Stomach smooth muscle (tissue), 2 donors: Measurements from ENCODE around the gene APOD.

ENCODE experiments used
- H3K27ac ChIP-seq: one replicate; pipeline ENCODE4 v1.7.0; 2013; ENCODE audit warnings: mild to moderate bottlenecking, low read length, inconsistent platforms
- H3K27me3 ChIP-seq, 2 donors: one replicate each; pipeline ENCODE4 v1.7.0; 2013; ENCODE audit warnings: low read length in 2 of 2; ENCODE audit not compliant: insufficient read depth in 2 of 2, control insufficient read depth in 1 of 2
- H3K36me3 ChIP-seq, 2 donors: one replicate each; pipeline ENCODE4 v1.7.0; 2013; ENCODE audit warnings: low read length in 2 of 2; ENCODE audit not compliant: control insufficient read depth in 2 of 2, insufficient read depth in 2 of 2
- H3K4me1 ChIP-seq: one replicate; pipeline ENCODE4 v1.7.0; 2013; ENCODE audit warnings: low read length; ENCODE audit not compliant: control insufficient read depth, insufficient read depth
- H3K4me3 ChIP-seq, 2 donors: one replicate each; pipeline ENCODE4 v1.7.0; 2013; ENCODE audit warnings: low read length in 2 of 2
- H3K9ac ChIP-seq, 2 donors: one replicate each; pipeline ENCODE4 v1.7.0; 2013; ENCODE audit warnings: low read length in 2 of 2, mild to moderate bottlenecking in 1 of 2
- H3K9me3 ChIP-seq, 2 donors: one replicate each; pipeline ENCODE4 v1.7.0; 2013; ENCODE audit warnings: low read length in 2 of 2; ENCODE audit not compliant: control insufficient read depth in 2 of 2
- donor health status: healthy.
- donor health status: Pancreatic carcinoma.

The APOD gene

DNA sequence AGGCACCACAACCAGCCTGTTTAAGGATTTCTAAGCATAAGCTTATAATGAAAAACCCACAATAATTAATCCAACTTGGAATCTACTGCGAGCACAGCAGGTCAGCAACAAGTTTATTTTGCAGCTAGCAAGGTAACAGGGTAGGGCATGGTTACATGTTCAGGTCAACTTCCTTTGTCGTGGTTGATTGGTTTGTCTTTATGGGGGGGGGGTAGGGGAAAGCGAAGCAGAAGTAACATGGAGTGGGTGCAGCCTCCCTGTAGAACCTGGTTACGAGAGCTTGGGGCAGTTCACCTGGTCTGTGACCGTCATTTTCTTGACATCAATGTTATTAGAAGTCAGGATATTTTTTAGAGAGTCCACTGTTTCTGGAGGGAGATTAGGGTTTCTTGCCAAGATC, 15.1 kb downstream of the APOD start:
- H3K4me1 ChIP-seq: no peaks in the 10 kb centered on the region
- no peak overlapping the region for H3K4me3 ChIP-seq
- no peak overlapping the region for H3K9ac ChIP-seq
- peaks cover 0 to 2% of the 10 kb centered on the region in 2 donors for H3K27me3 ChIP-seq
- H3K27ac ChIP-seq: no peak overlapping the region
- peaks cover 0 to 2% of the 10 kb centered on the region in 2 donors for H3K36me3 ChIP-seq
- H3K9me3 ChIP-seq: no peaks in the 10 kb centered on the region

DNA sequence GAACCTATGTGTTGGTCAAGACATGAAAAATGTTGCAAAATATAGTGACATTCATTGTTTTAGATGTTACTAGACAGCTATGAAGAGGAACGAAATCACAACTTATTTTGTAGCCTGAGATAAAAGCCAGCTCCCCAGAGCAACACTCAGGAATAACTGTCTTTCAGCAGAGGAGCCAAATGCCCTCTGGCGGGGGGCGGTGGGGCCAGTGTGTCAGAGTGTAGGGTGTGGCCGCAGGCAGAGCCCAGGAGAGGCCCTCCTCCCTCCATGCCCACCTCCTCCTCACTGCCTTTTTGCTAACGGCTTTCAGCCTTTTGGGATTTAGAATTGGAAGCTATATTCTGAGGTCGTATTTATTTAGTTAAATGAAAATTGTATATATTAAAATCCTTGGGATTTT, 16.9 kb downstream of the APOD start:
- H3K27ac ChIP-seq: no peak overlapping the region
- no peaks in the 10 kb centered on the region for H3K36me3 ChIP-seq

DNA sequence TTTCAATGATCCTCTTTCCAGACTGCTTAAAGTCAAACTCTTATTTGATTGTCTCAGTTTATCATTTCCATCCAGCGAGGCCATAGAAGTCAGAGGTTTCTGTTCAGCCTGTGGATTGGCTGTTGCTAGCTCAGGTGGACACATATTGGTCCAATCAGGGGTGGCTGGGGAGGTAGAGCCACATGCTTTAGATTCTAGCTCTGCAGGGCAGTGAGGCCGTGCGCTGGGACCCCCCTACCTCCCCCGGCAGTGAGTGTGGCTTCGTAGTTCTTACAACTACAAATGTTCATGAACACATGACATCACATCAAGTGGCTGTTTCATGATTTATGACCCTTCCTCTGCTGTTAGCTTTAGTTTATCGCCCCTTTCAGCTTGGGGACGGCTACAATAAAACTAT, 18.0 kb downstream of the APOD start:
- no peaks in the 10 kb centered on the region for H3K9me3 ChIP-seq
- H3K9ac ChIP-seq: no peak overlapping the region
- no peaks in the 10 kb centered on the region for H3K36me3 ChIP-seq
- H3K4me1 ChIP-seq: no peaks in the 10 kb centered on the region
- H3K27ac ChIP-seq: no peak overlapping the region
- peaks cover 0 to 2% of the 10 kb centered on the region in 2 donors for H3K27me3 ChIP-seq
- no peak overlapping the region for H3K4me3 ChIP-seq

More for the DNA sequence above, 16.9 kb downstream of the APOD start:
- H3K9ac ChIP-seq: no peak overlapping the region
- no peaks in the 10 kb centered on the region for H3K4me1 ChIP-seq
- no peaks in the 10 kb centered on the region for H3K9me3 ChIP-seq
- no peak overlapping the region for H3K4me3 ChIP-seq
- H3K27me3 ChIP-seq: peaks cover 0 to 2% of the 10 kb centered on the region in 2 donors

DNA sequence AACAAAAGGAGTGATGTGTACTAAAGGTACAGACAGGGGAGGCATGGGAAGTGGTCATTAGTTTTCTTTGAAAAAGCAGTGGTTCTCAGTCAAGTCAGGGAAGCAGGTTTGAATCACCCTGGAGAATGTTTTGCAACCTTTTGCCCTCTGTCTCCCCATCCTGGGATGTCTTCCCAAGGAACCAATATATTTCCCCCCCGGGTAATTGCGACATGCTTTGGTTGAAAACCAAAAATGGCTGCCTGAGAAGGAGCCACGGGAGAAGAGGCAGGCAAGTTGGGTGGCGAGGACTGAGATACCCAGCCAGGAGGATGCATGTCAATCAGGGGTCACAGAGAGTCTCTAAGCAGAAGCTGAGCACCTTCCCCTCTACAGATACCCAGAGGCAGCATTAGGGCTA, 20.4 kb downstream of the APOD start:
- Histone ChIP-seq H3K36me3 (no peaks in the 10 kb centered on the region), H3K4me1 (no peaks in the 10 kb centered on the region), H3K27me3 (peaks cover 0 to 2% of the 10 kb centered on the region in 2 donors), H3K4me3 (no peak overlapping the region), H3K9ac (no peak overlapping the region), H3K9me3 (no peaks in the 10 kb centered on the region), H3K27ac (no peak overlapping the region)

DNA sequence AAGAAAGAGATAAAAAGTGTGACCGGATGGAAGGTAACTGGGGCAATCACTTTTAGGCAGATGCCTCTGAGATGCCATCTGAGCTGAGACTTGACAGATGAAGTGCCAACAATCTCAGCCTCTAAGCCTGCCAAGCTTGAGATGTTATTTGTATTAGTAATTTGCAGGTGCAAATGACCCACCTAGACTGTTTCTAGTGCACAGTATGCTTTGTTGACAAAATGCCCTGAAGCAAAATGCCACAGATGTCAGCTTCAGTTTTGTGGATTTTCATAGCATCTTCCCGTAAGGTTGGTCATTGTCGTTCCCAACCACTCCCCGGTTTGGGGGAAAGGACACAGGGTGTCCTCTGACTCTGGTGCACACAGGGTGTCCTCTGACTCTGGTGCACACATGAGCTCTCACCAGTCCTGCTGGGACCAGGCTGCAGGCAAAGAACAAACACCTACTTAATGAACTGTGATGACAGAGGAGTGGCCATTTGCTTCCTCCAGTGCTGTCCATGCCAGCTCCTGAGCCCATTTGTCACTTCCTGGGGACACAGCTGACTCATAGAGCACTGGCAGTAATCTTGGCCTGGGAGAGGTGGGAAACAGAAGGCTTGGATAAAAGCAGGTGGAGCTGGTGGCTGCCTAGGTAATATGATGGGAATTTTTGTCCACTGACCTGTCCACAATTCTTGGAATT, 23.9 kb downstream of the APOD start:
- H3K36me3 ChIP-seq: no peaks in the 10 kb centered on the region
- no peaks in the 10 kb centered on the region for H3K9me3 ChIP-seq
- no peaks in the 10 kb centered on the region for H3K4me1 ChIP-seq
- no peak overlapping the region for H3K27ac ChIP-seq
- H3K27me3 ChIP-seq: no peaks in the 10 kb centered on the region
- H3K4me3 ChIP-seq: no peak overlapping the region
- no peak overlapping the region for H3K9ac ChIP-seq

DNA sequence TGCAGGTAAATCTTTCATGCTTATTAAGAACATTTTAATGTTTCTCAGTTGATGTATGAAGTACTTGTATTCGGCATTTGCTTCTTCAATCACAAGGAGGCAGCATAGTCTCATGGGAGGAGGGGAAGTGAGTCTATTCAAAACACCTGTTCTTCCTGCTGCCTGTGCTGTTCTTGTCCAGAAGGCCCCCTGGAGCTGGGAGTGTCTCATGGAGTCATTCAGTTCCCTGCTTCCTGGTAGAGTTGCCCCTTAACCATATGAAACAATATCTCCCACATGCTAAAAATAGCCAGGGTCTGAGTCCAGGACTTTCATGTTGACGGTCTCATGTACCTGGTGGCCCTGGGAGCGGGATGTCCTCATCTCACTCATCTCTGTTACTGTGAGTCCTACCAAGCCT, 25.1 kb downstream of the APOD start:
- H3K27me3 ChIP-seq: no peaks in the 10 kb centered on the region
- H3K9me3 ChIP-seq: no peaks in the 10 kb centered on the region
- H3K4me1 ChIP-seq: no peaks in the 10 kb centered on the region
- no peaks in the 10 kb centered on the region for H3K36me3 ChIP-seq
- H3K9ac ChIP-seq: no peak overlapping the region
- H3K4me3 ChIP-seq: no peak overlapping the region
- no peak overlapping the region for H3K27ac ChIP-seq

DNA sequence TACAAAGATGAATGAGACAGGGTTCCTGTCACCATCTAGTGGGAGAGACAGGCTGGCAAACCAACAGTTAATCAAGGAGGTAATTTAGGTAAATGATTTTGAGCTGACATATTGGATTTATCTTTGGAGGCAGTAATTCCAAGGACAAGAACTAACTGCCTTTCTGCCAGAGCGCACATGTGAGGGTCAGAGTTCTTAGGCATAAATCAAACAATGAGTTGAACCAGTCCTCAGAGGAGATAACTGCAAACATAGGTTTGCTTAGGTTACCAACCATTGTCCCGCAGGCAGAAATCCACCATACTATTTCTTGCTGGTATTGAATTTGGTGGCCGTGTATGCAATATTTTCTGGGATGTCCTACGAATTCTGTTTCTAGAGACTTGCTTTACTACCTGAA, 26.4 kb downstream of the APOD start:
- Histone ChIP-seq H3K27me3 (no peaks in the 10 kb centered on the region), H3K4me1 (no peaks in the 10 kb centered on the region), H3K9me3 (no peaks in the 10 kb centered on the region), H3K9ac (no peak overlapping the region), H3K36me3 (no peaks in the 10 kb centered on the region), H3K4me3 (no peak overlapping the region), H3K27ac (no peak overlapping the region)

DNA sequence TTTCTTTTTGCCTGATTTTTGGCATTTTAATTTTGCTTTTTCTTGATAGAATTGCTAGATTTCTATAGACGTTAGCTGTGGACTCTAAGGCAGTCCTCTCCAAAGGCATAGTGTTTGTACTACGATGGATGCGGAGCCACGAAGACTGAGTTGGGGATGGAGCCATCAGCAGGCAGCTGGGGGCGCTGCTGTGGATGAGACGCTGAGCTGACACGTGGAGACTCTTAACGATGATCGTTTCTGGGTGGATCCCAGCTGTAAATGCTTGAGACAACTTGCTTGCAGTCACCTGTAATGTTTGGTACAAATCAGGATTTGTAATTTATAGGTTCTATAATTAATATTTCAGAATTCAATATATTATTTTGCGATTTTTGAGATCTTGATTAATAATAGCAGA, 27.4 kb downstream of the APOD start:
- Histone ChIP-seq H3K36me3 (no peaks in the 10 kb centered on the region), H3K27ac (no peak overlapping the region), H3K27me3 (no peaks in the 10 kb centered on the region), H3K4me3 (no peak overlapping the region), H3K4me1 (no peaks in the 10 kb centered on the region), H3K9me3 (no peaks in the 10 kb centered on the region), H3K9ac (no peak overlapping the region)

DNA sequence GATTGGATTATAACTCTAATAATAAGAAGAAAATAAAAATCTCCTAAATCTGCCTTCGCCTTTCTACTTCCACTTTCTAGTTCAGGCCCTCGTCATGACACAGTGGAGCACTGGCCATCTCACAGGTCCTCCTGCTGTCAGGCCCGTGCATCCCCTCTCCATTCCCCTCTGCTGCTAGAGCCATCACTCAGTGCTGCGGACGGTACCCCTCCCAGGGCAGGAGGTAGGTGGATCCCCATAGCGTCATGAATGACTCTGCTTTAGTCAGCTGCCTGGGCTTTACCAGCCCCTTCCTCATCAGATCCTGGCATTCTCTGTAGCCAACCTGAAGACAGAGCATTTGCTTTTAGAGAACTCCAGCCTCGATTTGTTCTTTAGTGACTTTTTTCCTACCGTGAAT, 28.6 kb downstream of the APOD start:
- Histone ChIP-seq H3K9me3 (no peaks in the 10 kb centered on the region), H3K9ac (no peak overlapping the region), H3K4me1 (peaks cover 4% of the 10 kb centered on the region), H3K27ac (no peak overlapping the region), H3K4me3 (no peak overlapping the region), H3K27me3 (no peaks in the 10 kb centered on the region), H3K36me3 (no peaks in the 10 kb centered on the region)

DNA sequence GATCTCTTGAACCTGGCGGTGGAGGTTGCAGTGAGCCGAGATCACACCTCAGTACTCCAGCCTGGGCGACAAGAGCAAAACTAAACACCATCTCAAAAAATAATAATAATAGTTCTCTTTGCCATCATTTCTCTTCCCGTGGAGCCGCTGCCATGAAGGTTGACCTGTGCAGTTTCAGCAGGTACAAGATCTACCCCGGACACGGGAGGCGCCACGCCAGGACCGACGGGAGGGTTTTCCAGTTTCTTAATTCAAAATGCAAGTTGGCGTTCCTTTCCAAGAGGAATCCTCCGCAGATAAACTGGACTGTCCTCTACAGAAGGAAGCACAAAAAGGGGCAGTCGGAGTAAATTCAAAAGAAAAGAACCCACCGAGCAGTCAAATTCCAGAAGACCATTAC, 29.3 kb downstream of the APOD start:
- H3K4me1 ChIP-seq: peaks cover 6% of the 10 kb centered on the region
- H3K27ac ChIP-seq: no peak overlapping the region
- H3K9me3 ChIP-seq: no peaks in the 10 kb centered on the region
- H3K27me3 ChIP-seq: no peaks in the 10 kb centered on the region
- no peak overlapping the region for H3K9ac ChIP-seq
- H3K36me3 ChIP-seq: no peaks in the 10 kb centered on the region
- no peak overlapping the region for H3K4me3 ChIP-seq

DNA sequence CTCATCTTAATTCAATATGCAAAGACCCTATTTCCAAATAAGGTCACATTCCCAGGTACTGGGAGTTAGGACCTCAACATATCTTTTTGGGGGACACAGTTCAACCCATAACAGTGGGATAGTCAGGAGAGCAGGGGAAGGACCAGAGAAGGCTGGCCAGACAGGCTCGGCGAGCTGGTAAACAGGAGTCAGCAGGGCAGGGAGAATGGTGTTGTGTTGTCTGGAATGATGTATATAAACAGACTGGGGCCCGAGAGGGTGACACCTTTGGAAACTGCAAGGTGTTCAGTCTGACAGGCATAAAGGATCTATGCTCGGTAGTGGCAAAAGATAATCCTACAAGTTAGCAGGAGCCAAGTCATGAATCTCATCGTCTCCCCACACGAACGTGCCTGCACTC, 30.5 kb downstream of the APOD start:
- Histone ChIP-seq H3K27me3 (no peaks in the 10 kb centered on the region), H3K4me3 (no peak overlapping the region), H3K36me3 (no peaks in the 10 kb centered on the region), H3K4me1 (peaks cover 6% of the 10 kb centered on the region), H3K9me3 (no peaks in the 10 kb centered on the region), H3K27ac (no peak overlapping the region), H3K9ac (no peak overlapping the region)
